Measurements from ENCODE around the gene NKAIN2.

The NKAIN2 gene

DNA sequence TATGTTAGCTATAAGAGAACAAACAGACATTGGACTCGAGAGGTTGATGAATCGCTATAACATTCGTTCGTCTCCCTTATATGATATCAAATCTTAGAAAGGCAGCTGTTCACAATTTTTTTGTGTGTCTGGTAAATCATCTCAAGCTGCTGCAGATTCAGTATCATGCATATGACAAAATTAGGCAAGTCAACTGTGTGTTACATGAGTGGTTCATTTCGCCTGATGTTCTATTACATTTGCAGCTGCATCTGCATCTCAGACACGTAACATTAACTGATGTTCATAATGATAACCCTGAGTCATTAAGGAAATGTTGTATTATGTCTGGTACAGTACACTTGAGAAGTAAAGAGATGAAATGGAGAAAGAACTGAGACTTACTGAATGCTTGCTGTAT, 92.1 kb downstream of the NKAIN2 start:
- Histone ChIP-seq H2BK5ac (ENCODE audit: low read depth, low read length, poor library complexity) (no peak overlapping the region), H3K4ac (ENCODE audit: low read depth, low read length) (no peak overlapping the region), H3K27ac (ENCODE audit: low read depth, low read length) (no peak overlapping the region), H3K23ac (ENCODE audit: low read length) (no peak overlapping the region), H3K4me3 (ENCODE audit: low read depth, low read length) (no peak overlapping the region), H2BK12ac (ENCODE audit: low read length) (no peak overlapping the region), H2BK120ac (ENCODE audit: insufficient read depth, low read length, poor library complexity) (no peak overlapping the region), H4K91ac (ENCODE audit: low read depth, low read length) (no peak overlapping the region), H3K9me3 (ENCODE audit: insufficient read depth, low read depth, low read length) (no peaks in the 10 kb centered on the region), H2AFZ (ENCODE audit: insufficient read depth, low read length, poor library complexity) (no peak overlapping the region), H3K18ac (ENCODE audit: low read length) (no peak overlapping the region), H3K14ac (ENCODE audit: low read length) (no peak overlapping the region), H3K4me2 (ENCODE audit: low read length) (no peak overlapping the region), H2AK5ac (ENCODE audit: low read length) (no peak overlapping the region), H3K27me3 (ENCODE audit: insufficient read depth, low read length) (no peaks in the 10 kb centered on the region), H3K36me3 (ENCODE audit: control insufficient read depth in 1 of 2, insufficient read depth in 2 of 2, low read length in 2 of 2) (no peaks in the 10 kb centered on the region), H3K79me1 (ENCODE audit: low read length) (no peaks in the 10 kb centered on the region), H4K8ac (ENCODE audit: low read depth, low read length) (no peak overlapping the region), H3K4me1 (ENCODE audit: control insufficient read depth in 1 of 2, insufficient read depth in 2 of 2, low read length in 2 of 2) (no peaks in the 10 kb centered on the region), H3K79me2 (ENCODE audit: control insufficient read depth, insufficient read depth, low read length, poor library complexity) (no peaks in the 10 kb centered on the region), H4K12ac (ENCODE audit: low read depth, low read length) (no peak overlapping the region), H3K9ac (ENCODE audit: low read length) (no peak overlapping the region)
- WGBS (ENCODE audit: extremely low coverage, insufficient coverage, insufficient read length): no CpG with 5 or more reads among the region's 6 CpGs
- DNase-seq: no peak

DNA sequence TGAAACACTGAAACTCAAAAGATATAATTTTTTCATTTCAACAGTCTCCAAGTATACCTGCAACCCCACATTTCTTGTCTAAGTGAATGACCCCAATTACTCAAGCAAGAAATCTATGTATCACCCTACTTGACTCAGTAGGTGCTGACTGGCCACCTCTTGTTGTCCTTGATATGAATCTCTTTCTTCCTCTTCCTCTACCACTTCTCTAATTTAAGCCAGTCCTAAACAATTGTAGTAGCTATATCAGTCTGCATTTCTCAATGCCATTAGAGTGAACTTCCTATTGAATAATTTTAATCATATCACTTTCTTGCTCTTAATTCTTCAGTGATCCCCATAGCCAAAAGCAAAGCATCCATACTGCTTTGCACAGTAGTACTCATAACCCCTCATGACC, 93.2 kb downstream of the NKAIN2 start:
- H3K4me3 ChIP-seq (ENCODE audit: low read depth, low read length): no peak overlapping the region
- H4K91ac ChIP-seq (ENCODE audit: low read depth, low read length): no peak overlapping the region
- H3K4ac ChIP-seq (ENCODE audit: low read depth, low read length): no peak overlapping the region
- H3K27me3 ChIP-seq (ENCODE audit: insufficient read depth, low read length): no peaks in the 10 kb centered on the region
- no peak overlapping the region for H3K23ac ChIP-seq (ENCODE audit: low read length)
- H2AK5ac ChIP-seq (ENCODE audit: low read length): no peak overlapping the region
- no peak overlapping the region for H2BK5ac ChIP-seq (ENCODE audit: low read depth, low read length, poor library complexity)
- no peak for DNase-seq
- no peak overlapping the region for H4K12ac ChIP-seq (ENCODE audit: low read depth, low read length)
- H4K8ac ChIP-seq (ENCODE audit: low read depth, low read length): no peak overlapping the region
- no peaks in the 10 kb centered on the region for H3K79me2 ChIP-seq (ENCODE audit: control insufficient read depth, insufficient read depth, low read length, poor library complexity)
- no peak overlapping the region for H3K18ac ChIP-seq (ENCODE audit: low read length)
- no peak overlapping the region for H3K27ac ChIP-seq (ENCODE audit: low read depth, low read length)
- no peak overlapping the region for H3K14ac ChIP-seq (ENCODE audit: low read length)
- no peak overlapping the region for H2BK120ac ChIP-seq (ENCODE audit: insufficient read depth, low read length, poor library complexity)
- H3K36me3 ChIP-seq (ENCODE audit: control insufficient read depth in 1 of 2, insufficient read depth in 2 of 2, low read length in 2 of 2): no peaks in the 10 kb centered on the region
- no peak overlapping the region for H3K9ac ChIP-seq (ENCODE audit: low read length)
- H3K4me2 ChIP-seq (ENCODE audit: low read length): no peak overlapping the region
- H3K4me1 ChIP-seq (ENCODE audit: control insufficient read depth in 1 of 2, insufficient read depth in 2 of 2, low read length in 2 of 2): no peaks in the 10 kb centered on the region
- no peaks in the 10 kb centered on the region for H3K9me3 ChIP-seq (ENCODE audit: insufficient read depth, low read depth, low read length)
- no peak overlapping the region for H2AFZ ChIP-seq (ENCODE audit: insufficient read depth, low read length, poor library complexity)
- no peaks in the 10 kb centered on the region for H3K79me1 ChIP-seq (ENCODE audit: low read length)
- no peak overlapping the region for H2BK12ac ChIP-seq (ENCODE audit: low read length)

DNA sequence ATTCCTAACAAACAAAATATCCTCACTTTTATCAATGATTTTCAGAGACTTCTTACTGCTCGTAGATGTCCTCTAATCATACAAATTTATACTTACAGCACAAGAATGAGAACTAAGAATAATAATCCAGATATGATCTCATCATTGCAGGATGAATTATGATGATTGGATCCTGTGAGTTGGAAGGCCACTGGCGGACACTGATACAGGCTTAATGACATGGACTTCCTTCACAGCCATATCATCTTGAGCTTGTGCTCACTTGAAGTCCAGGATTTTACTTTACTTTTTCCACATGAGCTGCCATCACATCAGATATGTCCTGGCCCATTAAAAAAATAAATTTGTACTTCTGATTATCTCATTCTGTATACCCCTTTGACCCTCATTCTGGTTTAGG, 94.3 kb downstream of the NKAIN2 start:
- Histone ChIP-seq H3K36me3 (ENCODE audit: control insufficient read depth in 1 of 2, insufficient read depth in 2 of 2, low read length in 2 of 2) (no peaks in the 10 kb centered on the region), H2AFZ (ENCODE audit: insufficient read depth, low read length, poor library complexity) (no peak overlapping the region), H2BK5ac (ENCODE audit: low read depth, low read length, poor library complexity) (no peak overlapping the region), H3K18ac (ENCODE audit: low read length) (no peak overlapping the region), H3K4me3 (ENCODE audit: low read depth, low read length) (no peak overlapping the region), H3K4me2 (ENCODE audit: low read length) (no peak overlapping the region), H2BK12ac (ENCODE audit: low read length) (no peak overlapping the region), H2BK120ac (ENCODE audit: insufficient read depth, low read length, poor library complexity) (no peak overlapping the region), H3K23ac (ENCODE audit: low read length) (no peak overlapping the region), H4K12ac (ENCODE audit: low read depth, low read length) (no peak overlapping the region), H3K14ac (ENCODE audit: low read length) (no peak overlapping the region), H3K4ac (ENCODE audit: low read depth, low read length) (no peak overlapping the region), H3K4me1 (ENCODE audit: control insufficient read depth in 1 of 2, insufficient read depth in 2 of 2, low read length in 2 of 2) (no peaks in the 10 kb centered on the region), H3K27me3 (ENCODE audit: insufficient read depth, low read length) (no peaks in the 10 kb centered on the region), H4K8ac (ENCODE audit: low read depth, low read length) (no peak overlapping the region), H3K9me3 (ENCODE audit: insufficient read depth, low read depth, low read length) (no peaks in the 10 kb centered on the region), H2AK5ac (ENCODE audit: low read length) (no peak overlapping the region), H4K91ac (ENCODE audit: low read depth, low read length) (no peak overlapping the region), H3K9ac (ENCODE audit: low read length) (no peak overlapping the region), H3K79me1 (ENCODE audit: low read length) (no peaks in the 10 kb centered on the region), H3K27ac (ENCODE audit: low read depth, low read length) (no peak overlapping the region), H3K79me2 (ENCODE audit: control insufficient read depth, insufficient read depth, low read length, poor library complexity) (no peaks in the 10 kb centered on the region)
- no CpG with 5 or more reads among the region's 2 CpGs for WGBS (ENCODE audit: extremely low coverage, insufficient coverage, insufficient read length)
- no peak for DNase-seq

DNA sequence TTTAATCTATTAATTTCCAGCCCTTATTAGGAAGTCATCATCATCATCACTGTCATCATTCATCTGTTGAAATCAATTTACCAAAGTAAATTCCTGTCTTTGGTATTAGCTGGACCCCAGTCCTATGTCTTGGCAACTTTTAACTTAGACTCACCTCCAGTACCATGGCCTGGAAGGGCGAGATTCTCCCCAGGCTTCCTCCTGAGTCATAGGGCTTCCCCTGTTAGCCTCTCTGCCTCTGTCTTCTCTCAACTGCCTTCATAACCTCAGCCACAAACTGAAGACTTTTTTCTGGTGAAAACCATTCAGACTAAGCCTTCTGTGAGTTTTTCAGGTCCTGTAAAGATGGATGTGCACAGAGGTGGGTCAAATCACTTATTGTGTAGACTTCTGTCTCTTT, 95.0 kb downstream of the NKAIN2 start:
- H3K14ac ChIP-seq (ENCODE audit: low read length): no peak overlapping the region
- H3K79me1 ChIP-seq (ENCODE audit: low read length): no peaks in the 10 kb centered on the region
- H3K23ac ChIP-seq (ENCODE audit: low read length): no peak overlapping the region
- H3K4me3 ChIP-seq (ENCODE audit: low read depth, low read length): no peak overlapping the region
- no peak overlapping the region for H3K4me2 ChIP-seq (ENCODE audit: low read length)
- H3K9me3 ChIP-seq (ENCODE audit: insufficient read depth, low read depth, low read length): no peaks in the 10 kb centered on the region
- H2AK5ac ChIP-seq (ENCODE audit: low read length): no peak overlapping the region
- no CpG with 5 or more reads among the region's 1 CpG for WGBS (ENCODE audit: extremely low coverage, insufficient coverage, insufficient read length)
- no peak overlapping the region for H2BK5ac ChIP-seq (ENCODE audit: low read depth, low read length, poor library complexity)
- DNase-seq: no peak
- no peak overlapping the region for H3K9ac ChIP-seq (ENCODE audit: low read length)
- no peaks in the 10 kb centered on the region for H3K4me1 ChIP-seq (ENCODE audit: control insufficient read depth in 1 of 2, insufficient read depth in 2 of 2, low read length in 2 of 2)
- no peaks in the 10 kb centered on the region for H3K27me3 ChIP-seq (ENCODE audit: insufficient read depth, low read length)
- H4K12ac ChIP-seq (ENCODE audit: low read depth, low read length): no peak overlapping the region
- H2BK120ac ChIP-seq (ENCODE audit: insufficient read depth, low read length, poor library complexity): no peak overlapping the region
- no peak overlapping the region for H3K27ac ChIP-seq (ENCODE audit: low read depth, low read length)
- no peaks in the 10 kb centered on the region for H3K36me3 ChIP-seq (ENCODE audit: control insufficient read depth in 1 of 2, insufficient read depth in 2 of 2, low read length in 2 of 2)
- no peak overlapping the region for H3K18ac ChIP-seq (ENCODE audit: low read length)
- H2BK12ac ChIP-seq (ENCODE audit: low read length): no peak overlapping the region
- H3K79me2 ChIP-seq (ENCODE audit: control insufficient read depth, insufficient read depth, low read length, poor library complexity): no peaks in the 10 kb centered on the region
- H3K4ac ChIP-seq (ENCODE audit: low read depth, low read length): no peak overlapping the region
- H2AFZ ChIP-seq (ENCODE audit: insufficient read depth, low read length, poor library complexity): no peak overlapping the region
- no peak overlapping the region for H4K91ac ChIP-seq (ENCODE audit: low read depth, low read length)
- H4K8ac ChIP-seq (ENCODE audit: low read depth, low read length): no peak overlapping the region

DNA sequence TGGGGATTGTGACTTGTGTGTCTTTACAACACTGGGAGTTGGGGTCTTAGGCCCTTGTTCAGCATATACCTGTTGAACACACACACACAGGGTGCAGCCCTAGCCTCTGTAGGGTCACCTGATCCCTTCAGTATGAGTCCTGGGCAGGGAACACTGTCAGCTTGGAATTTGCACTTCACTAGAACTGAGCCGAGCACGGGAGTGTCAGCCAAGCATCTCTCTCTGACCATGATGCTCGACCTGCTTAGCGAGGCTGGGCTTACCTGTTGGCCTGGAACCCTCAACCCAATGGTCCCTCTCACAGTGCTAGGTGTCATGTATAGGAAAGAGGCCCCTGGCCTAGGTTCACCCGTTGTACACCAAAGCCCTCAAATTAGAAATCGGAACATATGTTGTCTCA, 96.1 kb downstream of the NKAIN2 start:
- H3K4me2 ChIP-seq (ENCODE audit: low read length): no peak overlapping the region
- H3K79me1 ChIP-seq (ENCODE audit: low read length): no peaks in the 10 kb centered on the region
- H3K27ac ChIP-seq (ENCODE audit: low read depth, low read length): no peak overlapping the region
- no peaks in the 10 kb centered on the region for H3K36me3 ChIP-seq (ENCODE audit: control insufficient read depth in 1 of 2, insufficient read depth in 2 of 2, low read length in 2 of 2)
- no peaks in the 10 kb centered on the region for H3K4me1 ChIP-seq (ENCODE audit: control insufficient read depth in 1 of 2, insufficient read depth in 2 of 2, low read length in 2 of 2)
- no peaks in the 10 kb centered on the region for H3K27me3 ChIP-seq (ENCODE audit: insufficient read depth, low read length)
- no peaks in the 10 kb centered on the region for H3K9me3 ChIP-seq (ENCODE audit: insufficient read depth, low read depth, low read length)
- H2BK12ac ChIP-seq (ENCODE audit: low read length): no peak overlapping the region
- no peak overlapping the region for H3K18ac ChIP-seq (ENCODE audit: low read length)
- no peak overlapping the region for H3K4ac ChIP-seq (ENCODE audit: low read depth, low read length)
- no peak overlapping the region for H4K91ac ChIP-seq (ENCODE audit: low read depth, low read length)
- no peak overlapping the region for H3K9ac ChIP-seq (ENCODE audit: low read length)
- H2BK5ac ChIP-seq (ENCODE audit: low read depth, low read length, poor library complexity): no peak overlapping the region
- no peaks in the 10 kb centered on the region for H3K79me2 ChIP-seq (ENCODE audit: control insufficient read depth, insufficient read depth, low read length, poor library complexity)
- H2AK5ac ChIP-seq (ENCODE audit: low read length): no peak overlapping the region
- no peak for DNase-seq
- no peak overlapping the region for H2BK120ac ChIP-seq (ENCODE audit: insufficient read depth, low read length, poor library complexity)
- H4K12ac ChIP-seq (ENCODE audit: low read depth, low read length): no peak overlapping the region
- no peak overlapping the region for H3K23ac ChIP-seq (ENCODE audit: low read length)
- no peak overlapping the region for H2AFZ ChIP-seq (ENCODE audit: insufficient read depth, low read length, poor library complexity)
- no peak overlapping the region for H3K4me3 ChIP-seq (ENCODE audit: low read depth, low read length)
- WGBS (ENCODE audit: extremely low coverage, insufficient coverage, insufficient read length): no CpG with 5 or more reads among the region's 6 CpGs
- H4K8ac ChIP-seq (ENCODE audit: low read depth, low read length): no peak overlapping the region
- no peak overlapping the region for H3K14ac ChIP-seq (ENCODE audit: low read length)
